HL-60 (cell line): ENCODE results near the gene AFF1.

ENCODE experiments used
- GABPA ChIP-seq: IDR thresholded peaks from 2 replicates; pipeline ENCODE4 v1.6.1; 2012; ENCODE audit warnings: low read depth
- POLR2AphosphoS5 ChIP-seq: IDR thresholded peaks from 2 replicates; pipeline ENCODE4 v1.6.1; 2012; ENCODE audit warnings: low read depth
- REST ChIP-seq: IDR thresholded peaks from 2 replicates; pipeline ENCODE4 v1.6.1; 2012; ENCODE audit warnings: low read depth; ENCODE audit not compliant: insufficient replicate concordance
- SPI1 ChIP-seq: IDR thresholded peaks from 2 replicates; pipeline ENCODE4 v1.6.1; 2012; ENCODE audit warnings: low read depth, mild to moderate bottlenecking, borderline replicate concordance
- TF ChIP-seq, protein P1 (sequence below): IDR thresholded peaks from one replicate; pipeline ENCODE4 v1.5.1; 2011; ENCODE audit warnings: low read length, control low read depth, inconsistent platforms; ENCODE audit not compliant: insufficient read depth

- TF ChIP-seq, protein P1, sequence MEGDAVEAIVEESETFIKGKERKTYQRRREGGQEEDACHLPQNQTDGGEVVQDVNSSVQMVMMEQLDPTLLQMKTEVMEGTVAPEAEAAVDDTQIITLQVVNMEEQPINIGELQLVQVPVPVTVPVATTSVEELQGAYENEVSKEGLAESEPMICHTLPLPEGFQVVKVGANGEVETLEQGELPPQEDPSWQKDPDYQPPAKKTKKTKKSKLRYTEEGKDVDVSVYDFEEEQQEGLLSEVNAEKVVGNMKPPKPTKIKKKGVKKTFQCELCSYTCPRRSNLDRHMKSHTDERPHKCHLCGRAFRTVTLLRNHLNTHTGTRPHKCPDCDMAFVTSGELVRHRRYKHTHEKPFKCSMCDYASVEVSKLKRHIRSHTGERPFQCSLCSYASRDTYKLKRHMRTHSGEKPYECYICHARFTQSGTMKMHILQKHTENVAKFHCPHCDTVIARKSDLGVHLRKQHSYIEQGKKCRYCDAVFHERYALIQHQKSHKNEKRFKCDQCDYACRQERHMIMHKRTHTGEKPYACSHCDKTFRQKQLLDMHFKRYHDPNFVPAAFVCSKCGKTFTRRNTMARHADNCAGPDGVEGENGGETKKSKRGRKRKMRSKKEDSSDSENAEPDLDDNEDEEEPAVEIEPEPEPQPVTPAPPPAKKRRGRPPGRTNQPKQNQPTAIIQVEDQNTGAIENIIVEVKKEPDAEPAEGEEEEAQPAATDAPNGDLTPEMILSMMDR: no peak
- TF ChIP-seq REST (no peak), GABPA (no peak), POLR2AphosphoS5 (no peak), SPI1 (no peak)
Measured at GRCh38 chr4:87114245-87115062, 179.6 kb downstream of the AFF1 start.
